SK-N-MC (cell line): Measurements from ENCODE around the gene DENND1B.

ENCODE experiments used
- EZH2 ChIP-seq: fragments of 200-600 bp; sonication (generic); IDR thresholded peaks from one replicate; pipeline ENCODE4 v1.6.1; 2017; ENCODE audit warnings: antibody characterized with exemption
- FOXP2 ChIP-seq: optimal IDR thresholded peaks from 2 replicates; pipeline ENCODE3; 2011; ENCODE audit warnings: mild to moderate bottlenecking, moderate library complexity; ENCODE audit not compliant: insufficient read depth; ENCODE audit errors: extremely low read length, control extremely low read depth
- POLR2AphosphoS5 ChIP-seq: IDR thresholded peaks from 2 replicates; pipeline ENCODE4 v1.6.1; 2012; ENCODE audit warnings: mild to moderate bottlenecking, low read depth, low read length, borderline replicate concordance

DNA sequence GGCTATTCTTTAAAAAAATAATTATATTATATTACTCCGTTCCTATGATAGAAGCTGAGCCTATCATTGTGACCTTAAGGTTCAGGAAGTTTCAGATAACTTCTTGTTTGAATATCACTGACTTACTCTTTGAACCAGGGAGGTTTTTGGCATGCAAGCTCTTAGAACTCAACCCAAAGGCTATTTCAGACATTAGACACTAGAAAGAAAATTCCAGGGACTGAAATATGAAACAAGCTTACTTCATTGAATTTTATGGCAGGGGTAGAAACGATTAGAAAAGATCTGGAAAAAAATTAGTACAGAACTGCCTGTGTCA, 159.6 kb downstream of the DENND1B start:
- TF ChIP-seq EZH2: no peak
- TF ChIP-seq POLR2AphosphoS5: no peak
- no peak for TF ChIP-seq FOXP2
